GM19240 (cell line): ENCODE results near the gene TMEM208.

Experiments
- DNase-seq: peaks from one replicate; pipeline ENCODE4 v3.0.0; 2011; ENCODE audit warnings: low spot score; ENCODE audit not compliant: insufficient read length

Gene TMEM208

DNA sequence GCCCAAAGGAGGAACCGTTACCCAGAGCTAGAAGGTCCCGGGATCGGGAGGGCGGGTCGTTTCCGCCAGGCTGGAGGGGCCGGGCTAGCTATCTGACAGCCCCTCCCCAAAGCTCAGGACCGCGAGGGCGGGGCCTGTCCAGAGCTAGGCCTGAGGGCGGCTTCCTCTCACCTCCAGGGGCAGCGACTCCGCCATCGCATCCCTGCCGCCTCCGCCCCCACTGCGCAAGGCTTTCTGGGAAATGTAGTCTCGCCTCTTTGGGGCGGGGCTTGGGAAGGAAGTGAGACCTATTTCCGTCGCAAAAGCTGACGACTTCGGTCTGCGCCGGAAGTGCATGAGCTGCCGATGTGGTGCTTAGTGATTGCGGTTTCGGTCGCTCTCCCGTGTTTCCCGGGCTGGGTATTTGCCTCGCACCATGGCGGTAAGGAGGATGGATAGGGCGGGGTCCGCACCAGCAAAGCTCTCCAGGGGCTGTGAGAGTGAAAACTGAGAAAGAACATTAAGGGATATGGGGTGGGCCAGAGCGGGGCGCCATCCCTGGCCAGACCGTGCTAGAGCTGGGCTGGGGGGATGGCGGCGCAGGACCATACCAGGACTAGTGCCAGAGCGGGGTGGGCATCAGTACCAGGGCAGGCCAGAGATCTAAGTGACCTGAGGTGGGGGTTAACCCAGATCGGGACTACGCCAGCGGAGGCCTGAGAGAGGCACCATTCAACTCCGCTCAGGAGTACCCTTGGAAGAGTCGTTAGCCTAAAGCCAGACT lies at the start of gene TMEM208:
TMEM208 (plus strand) TSS at position 327 of the 763 bp plus-strand sequence; CDS start at position 416, 89 bp downstream.
- DNase-seq: peak; percentile 100

DNA sequence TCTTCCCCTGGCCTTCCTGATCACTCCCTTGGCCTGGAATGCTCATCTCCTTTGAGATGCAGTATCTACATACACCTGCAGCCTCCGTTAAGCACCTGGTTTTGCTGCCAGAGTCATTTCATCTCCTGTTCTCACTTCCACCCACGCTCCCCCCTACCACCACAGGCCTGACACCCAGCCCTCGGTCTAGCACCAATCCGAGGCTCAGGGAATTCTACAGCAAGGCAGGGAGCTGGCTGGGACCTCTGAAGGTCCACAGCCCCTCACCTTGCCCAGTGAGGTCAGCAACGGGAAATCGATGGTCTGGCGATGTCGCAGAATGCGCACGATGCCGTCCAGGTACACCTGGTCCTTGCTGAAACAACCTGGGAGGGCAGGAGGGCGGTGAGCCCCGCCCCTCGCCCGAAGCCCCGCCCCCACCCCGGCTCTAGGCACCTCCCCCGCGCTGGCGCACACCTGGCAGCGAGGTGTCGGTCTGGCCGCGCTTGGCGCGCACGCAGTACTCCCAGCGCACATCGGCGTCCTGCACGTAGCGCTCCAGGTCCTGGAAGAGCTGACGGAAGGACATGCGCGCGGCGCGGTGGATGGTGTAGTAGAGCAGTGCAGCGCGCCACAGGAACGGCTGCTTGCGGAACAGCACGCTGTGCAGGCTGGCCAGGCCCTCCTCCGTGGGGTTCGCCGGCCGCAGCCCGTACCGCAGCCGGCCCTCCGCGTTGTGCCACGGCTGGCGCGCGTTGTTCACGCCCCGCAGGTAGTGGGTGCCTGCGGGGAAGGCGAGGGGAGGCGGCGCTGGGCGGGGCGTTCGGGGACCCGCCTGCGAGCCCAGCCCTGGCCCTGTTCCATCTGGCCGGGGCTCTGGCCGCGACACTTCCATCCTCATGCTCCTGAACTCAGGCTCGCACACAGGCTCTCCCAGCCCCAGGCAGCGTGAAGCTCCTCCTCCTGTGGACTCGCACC lies 48.9 kb upstream of the TMEM208 start:
- no peak for DNase-seq

DNA sequence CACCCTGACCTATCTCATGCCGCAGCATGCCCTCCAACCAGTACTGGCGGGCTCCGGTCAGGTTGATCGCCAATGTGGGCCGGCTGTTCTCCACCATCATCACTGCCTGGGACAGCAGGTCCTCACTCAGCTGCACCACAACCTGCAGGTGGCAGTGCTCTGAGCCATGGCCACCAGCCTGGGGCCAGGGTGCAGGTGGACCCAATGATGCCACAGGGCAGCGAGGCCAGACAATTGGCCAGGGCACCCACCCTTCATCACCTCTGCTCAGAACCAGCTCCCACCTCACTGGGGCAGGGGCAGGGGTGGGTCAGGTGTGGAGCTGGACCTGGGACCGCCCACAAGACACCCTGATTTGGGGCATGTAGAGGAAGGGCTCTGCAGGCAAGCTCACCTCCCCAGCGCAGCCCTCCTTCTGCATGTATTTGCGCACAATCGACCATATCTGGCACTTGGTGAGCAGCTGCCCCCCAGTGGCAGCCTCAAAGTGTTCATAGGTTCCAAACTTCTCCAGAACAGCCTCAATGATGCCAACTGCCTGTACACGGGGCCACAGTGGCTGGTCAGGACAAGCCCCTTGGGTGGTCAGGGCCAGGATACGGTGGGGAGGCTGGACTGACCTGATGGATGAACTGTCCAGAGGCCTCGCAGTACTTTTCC lies 47.4 kb upstream of the TMEM208 start:
- DNase-seq: no peak

DNA sequence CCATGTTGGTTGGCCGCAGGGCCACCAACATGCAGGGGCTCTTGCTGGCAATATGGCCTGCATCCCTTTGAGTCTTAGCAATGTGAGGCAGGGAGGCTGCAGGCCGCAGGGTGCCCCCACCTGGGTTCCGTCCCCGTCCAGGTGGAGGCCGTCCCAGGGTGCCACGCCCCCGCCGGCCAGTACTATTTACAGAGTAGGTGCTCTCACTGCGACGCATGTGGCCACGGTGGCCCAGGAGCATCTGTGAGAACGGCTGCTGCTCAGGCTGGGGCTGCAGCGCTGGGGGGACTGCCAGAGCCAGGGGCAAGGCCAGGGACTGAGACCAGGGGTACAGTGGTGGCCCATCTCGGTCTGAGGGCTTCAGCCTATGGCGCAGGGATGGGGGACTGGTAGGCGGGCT lies 46.8 kb upstream of the TMEM208 start:
- DNase-seq: no peak

DNA sequence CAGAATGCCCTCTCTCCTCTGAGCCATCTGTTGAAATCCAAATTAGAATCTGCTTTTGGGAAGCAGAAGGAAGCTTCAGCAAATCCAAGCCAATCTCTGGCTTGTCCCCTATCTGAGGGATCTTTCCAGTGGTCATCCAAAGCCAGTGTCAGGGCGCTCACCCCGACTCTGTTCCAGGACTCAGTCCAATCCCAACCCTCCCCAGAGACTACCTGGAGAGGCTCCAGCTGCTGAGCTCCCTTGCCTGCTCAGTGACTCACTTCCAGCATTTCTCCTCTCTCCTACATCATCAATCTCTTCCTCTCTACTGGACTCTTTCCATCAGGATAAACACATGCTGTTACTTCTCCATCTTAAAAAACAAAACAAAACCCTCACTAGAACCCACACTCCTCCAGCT lies 45.6 kb upstream of the TMEM208 start:
- no peak for DNase-seq

DNA sequence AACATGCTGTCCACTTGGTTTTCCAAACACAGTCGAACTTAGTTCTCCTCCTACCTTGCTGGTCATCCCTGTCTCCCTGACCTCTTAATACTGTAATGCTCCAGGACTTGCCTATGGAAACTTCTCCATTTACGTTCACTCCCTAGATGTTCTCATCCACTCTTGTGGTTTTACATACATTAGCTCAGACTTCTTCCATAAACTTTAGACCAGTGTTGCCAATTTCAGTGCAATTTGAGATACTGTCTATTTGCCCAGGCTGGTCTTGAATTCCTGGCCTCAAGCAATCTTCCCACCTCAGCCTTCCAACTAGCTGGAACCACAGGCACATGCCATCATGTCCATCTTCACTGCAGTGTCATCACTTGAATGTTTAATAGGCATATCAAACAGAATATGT lies 44.6 kb upstream of the TMEM208 start:
- no peak for DNase-seq

DNA sequence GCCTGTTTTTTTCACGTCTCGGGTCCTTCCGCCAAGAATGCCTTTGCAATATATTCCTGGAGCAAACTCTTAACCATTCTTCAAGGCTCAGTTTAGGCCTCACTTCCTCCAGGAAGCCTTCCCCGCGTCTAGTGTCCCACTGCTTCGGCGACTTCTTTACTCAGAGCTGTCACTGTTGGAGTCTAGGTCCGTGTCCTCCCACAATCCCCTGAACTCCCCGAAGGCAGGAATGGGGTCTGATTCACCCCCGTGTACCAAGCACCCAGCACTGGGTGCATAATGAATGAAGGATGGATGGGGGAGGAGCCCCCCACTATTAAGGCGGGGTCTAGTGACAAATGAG lies 43.7 kb upstream of the TMEM208 start:
- DNase-seq: no peak

DNA sequence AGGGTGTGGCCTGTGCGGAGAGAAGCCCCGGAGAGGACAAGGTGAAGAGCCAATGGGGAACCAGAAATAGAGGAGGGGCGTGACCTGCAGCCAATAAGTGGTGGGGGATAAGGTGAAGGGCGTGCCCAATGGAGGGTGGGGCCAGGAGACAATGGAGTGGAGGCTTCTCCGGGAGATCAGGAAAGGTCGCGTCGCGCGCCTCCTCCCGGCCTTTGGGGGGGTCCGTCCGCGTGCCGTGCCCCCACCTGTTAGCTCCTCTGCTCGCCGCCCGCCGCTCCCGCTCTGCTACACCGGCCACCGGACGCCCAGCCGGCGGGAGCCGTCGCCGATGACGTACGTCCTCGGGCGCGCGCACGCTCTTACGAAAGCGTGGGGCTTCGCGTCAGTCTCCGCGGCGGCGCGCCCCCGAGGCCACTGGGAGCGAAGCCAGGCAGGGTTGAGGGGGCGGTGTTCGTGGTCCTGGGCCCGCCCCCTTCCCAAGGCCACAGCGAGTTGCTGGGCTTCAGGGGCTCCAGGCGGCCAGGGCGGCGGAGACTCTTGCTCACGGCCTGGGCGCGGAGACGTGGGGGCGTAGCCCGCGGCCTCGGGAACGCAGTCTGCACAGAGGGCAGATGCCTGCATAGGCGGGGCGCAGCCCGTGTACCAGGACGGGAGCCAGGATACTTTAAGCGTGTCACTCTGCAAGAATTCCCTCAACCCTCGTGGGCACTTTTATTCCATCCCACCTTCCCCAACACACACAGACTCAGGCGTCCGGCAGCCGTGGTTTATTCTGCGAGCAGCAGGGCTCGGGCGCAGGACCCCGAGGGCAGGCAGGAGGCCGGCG lies 43.1 kb upstream of the TMEM208 start, which contains the start of gene MATCAP1:
MATCAP1 (minus strand) TSS at position 337 of the 826 bp plus-strand sequence. CDS start 3,353 bp downstream, outside the sequence.
- peak; percentile 100 for DNase-seq

DNA sequence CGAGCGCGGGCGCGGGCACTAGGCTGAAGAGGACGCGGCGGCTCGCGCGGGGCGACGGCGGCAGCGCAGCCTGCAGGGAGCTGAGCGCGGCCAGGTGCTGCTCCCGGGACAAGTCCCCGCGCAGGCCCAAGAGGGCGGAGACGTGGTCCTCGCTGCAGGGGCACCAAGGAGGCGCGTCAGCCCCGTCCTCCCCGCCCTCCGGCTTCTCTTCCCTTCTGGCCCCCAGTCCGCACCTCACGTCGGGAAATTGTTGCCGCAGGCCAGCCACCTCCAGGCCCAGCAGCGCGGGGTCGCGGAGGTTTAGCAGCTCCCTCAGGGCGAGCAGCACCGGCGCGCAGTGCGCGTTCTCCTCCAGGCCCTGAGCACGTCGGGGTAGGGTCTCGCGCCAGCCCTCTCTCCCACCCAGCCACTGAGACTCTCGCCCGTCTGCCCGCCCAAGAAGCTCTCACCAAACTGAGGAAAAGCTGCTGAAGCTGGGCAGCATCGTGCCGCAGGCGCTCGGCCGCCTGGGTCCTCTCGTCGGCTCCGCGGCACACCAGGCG lies 42.4 kb upstream of the TMEM208 start:
- DNase-seq: no peak

DNA sequence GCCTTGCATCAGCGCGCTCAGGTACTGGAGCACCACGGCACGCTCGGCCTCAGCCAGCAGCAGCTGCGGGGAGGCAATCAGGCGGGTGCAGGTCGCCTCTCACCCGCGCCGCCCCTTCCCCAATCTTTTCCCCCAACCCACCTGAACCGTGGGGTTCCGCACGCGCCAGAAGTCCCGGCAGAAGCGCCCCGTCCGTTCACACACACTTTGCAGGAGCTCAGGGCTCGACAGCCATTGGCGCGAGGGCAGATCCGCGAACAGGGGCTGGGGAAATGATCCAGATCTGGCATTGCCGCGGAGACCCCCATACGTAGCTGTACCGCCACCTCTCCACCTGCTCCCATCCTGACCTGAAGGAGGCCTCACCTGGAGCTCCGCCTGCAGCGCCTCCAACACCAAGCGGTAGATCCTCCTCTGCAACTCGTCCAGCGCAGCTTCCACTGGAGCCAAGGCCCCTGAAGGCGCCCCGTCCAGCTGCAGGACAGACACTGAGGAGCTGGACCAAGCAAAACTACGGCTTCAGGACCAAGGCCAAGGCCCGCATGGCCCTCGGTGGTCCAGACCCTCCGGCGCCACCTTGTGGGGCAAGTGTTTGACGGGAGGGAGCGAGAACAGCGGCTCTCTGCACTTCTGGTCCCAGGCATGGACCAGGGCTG lies 41.8 kb upstream of the TMEM208 start:
- no peak for DNase-seq

DNA sequence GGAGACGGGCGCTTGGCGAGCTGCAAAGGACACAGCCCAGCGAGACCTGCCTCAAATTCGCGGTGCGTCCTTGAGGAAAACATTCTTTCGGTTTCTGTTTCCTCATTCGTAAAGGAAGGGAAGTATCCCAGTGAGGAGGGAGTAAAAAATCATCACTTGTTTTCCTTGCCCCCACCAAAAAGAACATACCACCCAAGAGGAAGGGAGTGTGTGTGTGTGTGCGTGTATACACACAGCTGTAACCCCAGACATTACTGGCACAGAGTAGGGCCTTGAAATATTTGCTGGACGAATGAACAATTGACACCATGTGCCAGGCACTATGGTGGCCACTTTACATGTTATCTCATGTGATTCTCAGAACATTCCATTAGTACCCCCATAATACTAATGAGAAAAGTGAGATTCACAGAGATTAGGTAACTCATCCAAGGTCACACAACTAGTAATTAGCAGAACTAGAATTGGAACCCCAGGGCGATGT lies 41.2 kb upstream of the TMEM208 start:
- DNase-seq: no peak

DNA sequence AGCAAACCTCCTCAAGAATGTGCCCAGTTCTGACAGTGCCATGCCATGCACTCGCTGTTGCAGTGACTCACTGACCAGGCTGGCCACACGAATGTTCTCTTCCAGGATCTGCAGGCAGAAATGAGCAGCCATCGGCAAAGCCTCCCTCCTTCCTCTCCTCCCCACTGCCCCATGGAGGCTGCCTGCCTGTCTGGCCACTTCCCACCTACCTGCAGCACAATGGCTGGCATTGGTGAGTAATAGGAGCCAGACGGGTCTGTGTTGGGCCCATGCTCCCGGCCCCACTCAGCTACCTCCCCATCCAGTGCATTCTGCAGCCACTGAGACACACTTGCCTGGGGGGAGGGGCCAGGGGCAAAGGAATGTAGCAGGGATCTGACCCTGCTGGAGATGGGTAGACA lies 40.4 kb upstream of the TMEM208 start:
- DNase-seq: no peak

DNA sequence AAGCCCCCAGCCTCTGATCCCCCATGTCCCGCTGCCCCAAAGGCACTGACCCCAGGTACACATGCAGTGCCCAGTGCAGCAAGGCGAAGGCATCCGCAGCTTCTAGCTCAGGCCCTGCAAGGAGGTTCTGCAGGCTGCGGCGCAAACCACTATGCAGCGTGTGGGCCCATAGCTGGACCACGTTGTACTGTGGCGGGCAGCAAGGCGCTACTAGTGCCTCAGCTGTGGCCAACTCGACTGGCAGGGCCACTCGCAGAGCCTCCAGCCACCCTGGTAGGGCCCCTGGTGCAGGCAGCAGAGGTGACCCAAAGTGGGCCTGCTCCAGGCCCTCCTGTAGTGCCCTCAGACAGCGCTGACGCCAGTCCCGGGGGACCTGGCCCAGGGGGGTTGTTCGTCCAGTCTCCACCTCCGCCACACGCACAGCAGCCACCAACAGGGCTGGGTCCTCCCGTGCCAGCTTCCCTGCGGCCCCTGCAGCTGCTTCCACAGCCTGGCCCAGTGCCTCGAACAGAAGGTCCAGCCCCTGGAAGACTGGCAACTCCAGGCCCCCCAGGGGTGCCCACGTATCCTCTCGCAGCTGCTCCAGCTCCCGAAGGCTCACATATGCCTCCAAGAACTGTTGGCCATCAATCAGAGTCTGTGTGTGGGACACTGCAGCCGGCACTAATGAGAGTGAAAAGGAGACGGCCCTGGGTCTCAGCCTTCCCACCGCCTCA lies 39.6 kb upstream of the TMEM208 start:
- DNase-seq: no peak

DNA sequence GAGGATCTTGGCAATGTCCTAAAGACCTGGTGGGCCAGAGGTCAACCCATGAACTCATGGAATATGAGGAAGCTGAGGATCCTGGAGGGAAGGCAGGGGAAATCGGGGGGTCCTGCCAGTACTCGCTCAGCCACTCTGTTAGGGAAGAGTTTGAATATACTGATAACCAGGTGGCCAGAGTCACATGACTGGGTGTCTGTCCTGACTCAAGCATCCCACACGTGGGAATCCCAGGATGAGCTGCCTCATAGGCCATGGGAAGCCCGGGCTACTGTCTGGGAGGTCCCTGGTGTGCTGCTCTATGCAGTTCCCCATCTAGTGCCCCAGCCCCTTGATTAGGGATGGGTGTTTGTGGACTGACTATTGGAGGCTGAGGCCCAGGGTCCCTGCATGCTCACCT lies 38.6 kb upstream of the TMEM208 start:
- no peak for DNase-seq

DNA sequence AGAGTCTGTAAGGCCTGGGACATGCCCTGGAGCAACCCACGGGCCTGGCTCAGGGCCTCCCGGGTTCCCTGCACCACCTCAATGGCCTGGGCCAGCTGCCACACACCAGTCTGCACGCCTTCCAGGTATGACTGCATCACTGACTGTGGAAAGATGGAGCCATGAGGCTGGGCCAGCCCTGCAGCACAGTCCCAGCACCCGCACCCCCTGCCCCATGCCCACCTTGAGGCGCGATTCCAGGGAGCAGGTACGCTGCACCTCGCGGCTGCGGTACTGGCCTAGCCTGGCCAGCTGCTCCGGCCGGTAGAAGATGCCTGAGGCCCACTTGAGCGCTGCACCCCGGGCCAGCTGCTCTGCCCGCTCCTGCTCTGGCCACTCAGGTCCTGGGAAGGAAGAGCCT lies 38.1 kb upstream of the TMEM208 start:
- no peak for DNase-seq

DNA sequence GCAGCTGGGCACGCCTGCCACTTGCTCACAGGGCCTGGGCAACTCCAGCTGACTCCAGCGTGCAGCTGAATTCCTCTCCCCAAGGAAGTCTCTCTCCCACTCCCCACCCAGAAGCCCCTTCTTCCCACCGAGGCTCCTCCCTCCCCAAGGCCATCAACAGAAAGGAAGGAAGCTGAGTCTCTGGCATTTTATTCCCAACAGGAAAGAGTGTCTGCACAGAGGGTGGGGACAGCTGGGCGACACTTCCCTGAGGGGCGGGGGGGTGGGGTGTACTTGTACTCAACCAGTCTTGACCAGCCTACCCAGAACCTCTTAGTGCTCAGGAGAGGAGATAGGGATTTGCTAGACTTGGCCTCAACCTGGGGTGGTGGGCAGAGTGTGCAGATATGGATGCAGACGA lies 36.9 kb upstream of the TMEM208 start, which contains the start of gene EXOC3L1:
EXOC3L1 (minus strand) TSS at position 96 of the 400 bp plus-strand sequence. CDS start 460 bp downstream, outside the sequence.
- no peak for DNase-seq

DNA sequence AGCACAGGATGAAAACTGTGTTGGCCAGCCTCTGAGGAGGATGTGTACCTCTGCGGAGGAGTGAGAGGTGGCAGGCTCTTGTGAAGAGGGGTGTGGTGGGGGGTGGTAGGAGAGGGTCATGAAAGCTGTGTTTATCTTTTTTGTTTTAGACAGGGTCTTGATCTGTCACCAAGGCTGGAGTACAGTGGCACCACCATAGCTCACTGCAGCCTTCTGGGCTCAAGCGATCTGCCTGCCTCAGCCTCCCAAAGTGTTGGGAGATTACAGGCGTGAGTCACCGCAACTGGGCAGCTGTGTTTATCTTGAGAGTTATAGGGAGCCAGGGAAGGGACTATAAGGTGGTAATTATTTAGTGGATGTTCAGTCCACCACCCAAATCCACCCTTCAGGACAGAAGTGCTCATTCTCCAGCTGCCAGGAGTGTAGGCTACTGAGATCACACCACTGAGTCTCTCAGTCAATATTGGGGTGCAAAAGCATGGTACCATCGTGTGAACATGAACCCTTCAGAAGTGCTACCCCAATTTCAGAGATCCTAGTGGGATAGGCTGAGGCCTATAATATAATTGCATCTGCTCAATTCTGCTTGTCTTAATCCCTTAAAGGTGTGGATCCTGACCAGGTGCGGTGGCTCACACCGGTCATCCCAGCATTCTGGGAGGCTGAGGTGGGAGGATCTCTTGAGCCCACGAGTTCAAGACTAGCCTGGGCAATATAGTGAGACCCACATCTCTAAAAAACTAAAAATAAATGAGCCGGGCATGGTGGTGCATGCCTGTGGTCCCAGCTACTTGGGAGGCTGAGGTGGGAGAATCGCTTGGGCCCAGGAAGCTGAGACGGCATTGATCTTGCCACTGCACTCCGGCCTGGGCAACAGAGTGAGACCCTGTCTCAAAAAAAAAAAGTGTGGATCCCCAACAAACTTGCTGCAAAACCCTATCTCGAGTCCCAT lies 36.2 kb upstream of the TMEM208 start:
- no peak for DNase-seq

DNA sequence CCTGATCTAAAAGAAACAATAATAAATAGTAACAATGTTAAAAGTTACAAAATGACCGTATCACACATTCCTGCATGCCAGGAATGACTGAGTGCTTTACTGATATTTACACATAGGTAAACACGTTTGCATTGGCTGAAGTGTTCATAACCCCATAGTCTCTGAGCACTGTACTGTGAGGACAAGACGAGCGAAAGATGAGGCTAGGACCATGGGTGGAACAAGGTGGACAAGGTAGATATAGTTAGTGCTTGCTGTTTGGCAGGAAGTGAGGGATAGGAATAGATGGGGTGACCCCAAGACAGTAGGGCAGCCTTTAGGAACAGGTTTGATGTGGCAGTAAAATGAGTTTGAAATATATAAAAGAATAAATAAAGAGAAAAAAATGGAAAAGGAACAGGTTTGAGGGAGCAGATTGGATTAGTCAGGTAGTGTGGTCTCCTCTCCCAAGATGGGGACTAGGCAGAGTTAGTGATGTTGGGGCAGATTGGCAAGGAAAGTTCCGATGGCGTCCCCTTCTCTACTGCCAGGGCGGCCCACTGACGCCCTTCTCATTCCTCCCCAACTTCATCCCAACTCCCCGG lies 35.4 kb upstream of the TMEM208 start:
- no peak for DNase-seq
